GM19455 (cell line): Measurements from ENCODE around the gene ITGB2.
"Not testable (repeated sequence)": the region's sequence is repeated elsewhere in the genome, so short reads cannot be mapped to it uniquely, and the experiment has no call there.

Experiments used
- ATAC-seq: cut with Tn5 transposase; IDR thresholded peaks from one replicate; pipeline ENCODE4 v1.9.1; 2021; ENCODE audit not compliant: unreplicated experiment

ITGB2 gene

GRCh38 chr21:44927587-44928461 lies 7.1 kb upstream of the ITGB2 start:
- no peak for ATAC-seq

DNA sequence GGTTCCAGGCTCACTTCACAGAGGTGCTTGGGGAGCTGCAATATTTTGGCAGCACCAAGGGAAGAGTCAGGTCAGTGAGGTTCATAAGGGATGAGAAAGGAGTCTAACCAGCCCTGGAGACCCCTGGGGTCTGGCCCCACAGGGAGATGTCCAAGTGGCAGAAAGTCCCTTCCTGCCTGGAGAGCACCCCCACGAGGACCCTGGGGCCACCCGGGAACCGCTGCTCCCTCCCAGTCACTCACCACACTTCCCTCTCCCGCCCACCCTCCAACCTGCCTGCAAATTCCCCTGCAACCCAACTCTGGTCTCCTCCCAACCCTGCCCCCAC lies 6.5 kb upstream of the ITGB2 start:
- no peak for ATAC-seq

- ATAC-seq = no peak
Observed at GRCh38 chr21:44926331-44927101, 5.8 kb upstream of the ITGB2 start.

DNA sequence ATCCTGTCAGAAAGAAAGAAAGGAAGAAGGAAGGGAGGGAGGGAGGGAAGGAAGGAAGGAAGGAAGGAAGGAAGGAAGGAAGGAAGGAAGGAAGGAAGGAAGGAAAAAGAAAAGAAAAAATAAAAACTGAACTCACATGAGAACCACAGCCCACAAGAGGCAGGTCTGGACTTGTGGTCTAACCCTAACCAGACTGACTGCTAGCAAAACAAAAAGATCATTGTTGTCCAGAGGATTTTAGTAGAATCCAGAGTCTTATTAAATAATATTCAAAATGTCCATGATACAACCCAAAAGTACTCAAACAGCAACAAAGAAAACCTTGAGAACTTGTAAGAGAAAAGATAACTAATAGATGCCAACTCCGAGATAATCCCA lies 4.7 kb upstream of the ITGB2 start:
- ATAC-seq = no peak

- no peak for ATAC-seq
Observed at GRCh38 chr21:44924606-44925377, 4.1 kb upstream of the ITGB2 start.

DNA sequence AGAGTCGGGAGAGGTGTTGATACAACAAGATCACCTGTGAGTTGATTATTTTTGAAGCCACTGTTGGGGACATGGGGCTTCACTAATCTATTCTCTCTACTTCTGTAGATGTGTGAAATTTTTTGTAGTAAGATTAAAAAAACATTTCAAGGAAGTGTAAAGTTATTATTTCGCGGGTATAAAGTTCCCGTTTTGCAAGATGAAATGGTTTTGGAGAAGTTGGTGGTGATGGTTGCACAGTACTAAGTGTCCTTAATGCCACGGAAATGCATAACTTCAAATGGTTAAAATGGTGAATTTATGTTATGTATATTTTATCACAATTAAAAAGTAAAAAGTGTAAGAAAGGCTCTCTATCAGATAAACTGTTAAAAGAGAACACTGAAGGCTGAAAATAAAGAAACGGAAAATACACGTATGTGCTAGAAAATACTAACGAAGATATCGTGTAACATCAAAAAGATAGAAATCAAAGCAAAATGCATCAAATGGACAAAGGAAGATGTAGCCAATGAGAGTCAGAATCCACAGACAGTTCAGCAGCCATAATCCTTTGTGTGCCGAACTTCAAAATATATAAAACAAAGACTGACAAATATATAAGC lies 2.9 kb upstream of the ITGB2 start:
- no peak for ATAC-seq

GRCh38 chr21:44921928-44922327 lies 1.2 kb upstream of the ITGB2 start:
- ATAC-seq = no peak

DNA sequence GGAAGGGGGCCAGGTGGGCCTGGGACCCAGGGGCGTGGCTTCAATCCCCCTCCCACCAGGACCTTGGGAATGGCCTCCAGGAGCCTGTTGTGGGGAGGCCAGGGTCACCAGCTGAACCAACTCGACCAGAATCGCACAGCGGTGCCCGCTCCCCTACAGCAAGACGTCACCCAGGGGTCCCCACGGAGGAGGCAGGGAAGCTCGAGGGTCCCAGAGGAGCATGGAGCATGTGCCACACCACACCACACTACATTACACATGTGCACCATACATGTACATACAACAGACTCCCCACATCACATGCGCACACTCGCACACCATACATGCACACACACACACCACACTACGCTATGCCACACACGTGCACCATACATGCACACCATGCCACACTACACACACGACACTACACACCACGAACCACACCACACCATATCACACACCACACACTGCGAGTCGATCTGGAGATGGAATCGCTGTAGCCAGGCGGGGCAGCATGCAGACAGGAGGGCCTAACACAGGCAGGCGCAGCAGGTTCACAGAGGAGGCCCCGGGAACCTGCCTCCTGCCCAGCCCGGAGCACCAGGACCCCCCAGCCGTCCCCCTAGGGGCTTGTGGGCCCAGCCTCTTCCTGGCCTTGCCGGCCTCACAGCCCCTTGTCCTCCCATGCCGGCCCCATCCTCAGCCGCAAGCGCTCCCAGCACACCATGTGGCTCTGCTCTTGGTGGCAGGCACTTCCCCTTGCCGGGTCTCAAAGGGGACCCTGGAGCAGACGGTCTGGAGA lies 596 bp downstream of the ITGB2 start:
- ATAC-seq = peak; percentile 21

GRCh38 chr21:44919111-44919912 lies 1.4 kb downstream of the ITGB2 start:
- ATAC-seq = no peak

GRCh38 chr21:44918581-44919033 lies 2.1 kb downstream of the ITGB2 start:
- no peak for ATAC-seq

GRCh38 chr21:44918107-44918470 lies 2.6 kb downstream of the ITGB2 start:
- no peak for ATAC-seq

DNA sequence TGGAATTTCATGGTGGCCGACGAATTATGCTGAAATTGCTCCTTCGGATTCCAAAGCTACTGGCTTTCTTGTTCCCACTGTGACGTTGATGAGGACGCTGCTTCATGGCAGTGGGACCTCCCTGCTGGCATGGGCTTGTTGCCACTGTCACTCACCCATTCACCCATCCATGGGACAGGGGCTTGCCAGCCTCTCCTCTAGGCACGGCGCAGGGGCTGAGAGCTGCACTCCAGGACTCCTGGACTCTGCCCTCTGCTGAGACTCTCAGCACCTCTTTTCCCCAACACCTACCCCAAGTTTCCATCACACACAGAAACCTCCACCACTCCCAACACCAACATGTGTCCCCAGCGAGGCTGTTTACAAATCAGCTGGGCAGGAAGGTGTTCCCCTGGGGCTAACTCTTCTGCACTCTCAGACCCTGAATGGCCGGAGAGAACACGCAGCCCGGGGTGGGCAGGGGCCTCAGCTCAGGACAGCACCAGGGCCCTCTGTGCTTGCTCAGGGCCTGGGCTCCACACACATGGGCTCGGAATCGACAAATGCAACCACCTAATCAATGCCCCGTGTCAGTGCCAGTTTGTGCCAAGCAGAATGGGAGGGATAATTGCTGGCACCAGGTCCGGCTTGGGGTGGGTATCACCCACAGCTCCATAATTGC lies 3.1 kb downstream of the ITGB2 start:
- ATAC-seq = no peak

GRCh38 chr21:44916965-44917364 lies 3.7 kb downstream of the ITGB2 start:
- no peak for ATAC-seq

GRCh38 chr21:44914176-44914874 lies 6.4 kb downstream of the ITGB2 start:
- ATAC-seq = no peak

DNA sequence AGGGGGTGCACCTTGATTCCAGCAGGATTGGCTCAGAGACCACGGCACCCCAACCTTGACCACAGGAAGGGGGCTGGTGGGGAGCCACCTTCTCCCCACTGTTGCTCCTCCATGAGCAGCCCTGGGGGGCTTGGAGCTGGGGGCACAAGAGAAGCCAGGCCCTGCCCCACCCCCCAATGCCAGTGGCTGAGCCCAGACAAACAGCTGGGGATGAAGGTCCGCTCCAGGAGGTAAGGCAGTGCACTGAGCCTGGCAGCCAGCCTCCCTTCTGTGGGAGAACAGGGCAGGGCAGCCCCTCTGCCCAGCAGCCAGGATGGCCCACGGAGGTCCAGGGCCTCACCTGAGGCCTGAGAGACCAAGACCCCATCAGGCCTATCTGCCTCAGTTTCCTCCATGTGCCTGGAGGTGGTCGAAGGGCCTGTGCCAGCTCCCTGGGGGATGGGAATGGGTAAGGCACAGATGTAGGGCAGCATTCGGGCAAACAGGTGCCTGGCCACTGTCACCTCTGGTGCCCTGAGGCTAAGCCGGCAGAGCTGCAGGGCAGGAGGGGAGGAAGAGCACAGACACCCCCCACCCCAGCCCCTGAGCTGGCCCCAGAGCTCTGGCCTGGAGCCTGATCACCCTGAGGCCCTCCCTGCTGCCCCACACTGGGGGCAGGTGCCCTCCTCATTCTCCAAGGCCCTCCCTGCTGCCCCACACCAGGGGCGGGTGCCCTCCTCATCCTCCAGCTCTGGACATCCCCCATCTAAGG lies 7.1 kb downstream of the ITGB2 start:
- ATAC-seq = no peak

DNA sequence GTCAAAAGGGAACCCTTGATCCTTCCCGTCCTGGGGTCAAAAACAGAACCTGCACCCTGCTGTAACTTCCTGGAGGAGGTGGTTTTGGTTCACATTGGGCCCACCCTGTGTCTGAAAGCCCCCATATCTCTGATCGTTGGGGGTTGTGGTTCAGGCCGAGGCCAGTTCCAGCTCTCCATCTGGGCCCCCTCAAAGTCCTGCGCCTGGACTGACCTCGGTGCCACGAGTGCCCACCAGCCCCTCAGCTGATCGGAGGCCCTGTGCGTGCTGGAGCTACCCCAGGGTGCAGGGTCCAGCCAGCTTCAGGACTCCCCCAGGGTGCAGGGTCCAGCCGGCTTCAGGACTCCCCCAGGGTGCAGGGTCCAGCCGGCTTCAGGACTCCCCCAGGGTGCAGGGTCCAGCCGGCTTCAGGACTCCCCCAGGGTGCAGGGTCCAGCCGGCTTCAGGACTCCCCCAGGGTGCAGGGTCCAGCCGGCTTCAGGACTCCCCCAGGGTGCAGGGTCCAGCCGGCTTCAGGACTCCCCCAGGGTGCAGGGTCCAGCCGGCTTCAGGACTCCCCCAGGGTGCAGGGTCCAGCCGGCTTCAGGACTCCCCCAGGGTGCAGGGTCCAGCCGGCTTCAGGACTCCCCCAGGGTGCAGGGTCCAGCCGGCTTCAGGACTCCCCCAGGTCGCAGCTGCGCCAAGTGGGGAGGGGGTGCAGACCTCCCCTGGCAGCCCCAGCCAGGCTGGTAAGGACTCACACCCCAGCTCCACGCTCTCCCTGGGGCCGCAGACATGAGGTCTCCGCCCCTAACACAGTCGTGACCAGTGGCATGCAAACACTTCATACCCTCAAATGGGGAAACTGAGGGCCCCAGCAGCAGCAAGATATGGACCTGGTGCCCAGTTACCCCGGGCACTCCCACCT lies 7.9 kb downstream of the ITGB2 start:
- not testable (repeated sequence) for ATAC-seq

- no peak for ATAC-seq
Observed at GRCh38 chr21:44912158-44912473, 8.6 kb downstream of the ITGB2 start.
